Measurements from ENCODE around the gene WDR26. TPM values are rescaled to one million over a fixed set of nuclear protein-coding genes. Genes with fewer than 3 reads are reported as not detected.

The WDR26 gene
- total RNA-seq, 1 donor = 57.7 TPM

GRCh38 chr1:224459966-224460365 is 25.4 kb upstream of the WDR26 start:
- no peak overlapping the region for H3K4me3 ChIP-seq (ENCODE audit: low read depth, low read length)
- TF ChIP-seq CTCF (IDR thresholded peaks at IDR 0.05; ENCODE audit: insufficient read depth, low read length) = no peak
- DNase-seq (ENCODE audit: low read depth) = no peak

DNA sequence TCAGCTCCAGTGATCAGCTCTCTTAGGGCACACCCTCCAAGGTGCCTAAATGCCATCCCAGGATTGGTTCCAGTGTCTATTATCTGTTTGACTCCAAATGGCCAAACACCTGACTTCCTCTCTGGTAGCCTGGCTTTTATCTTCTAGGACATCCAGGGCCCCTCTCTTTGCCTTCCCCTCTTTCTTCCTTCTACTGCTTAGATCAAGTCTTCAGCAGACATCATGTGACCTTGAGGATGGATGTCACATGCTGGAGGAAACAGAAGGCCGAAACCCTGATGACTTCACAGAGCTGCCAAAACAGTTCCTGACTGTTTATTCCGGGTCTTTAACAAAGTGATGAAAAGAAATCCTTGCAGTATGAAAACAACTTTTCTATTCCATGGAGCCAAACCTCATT is 24.4 kb upstream of the WDR26 start:
- DNase-seq (ENCODE audit: low read depth) = no peak
- TF ChIP-seq CTCF (IDR thresholded peaks at IDR 0.05; ENCODE audit: insufficient read depth, low read length) = no peak
- no peak overlapping the region for H3K4me3 ChIP-seq (ENCODE audit: low read depth, low read length)

GRCh38 chr1:224458296-224458695 is 23.7 kb upstream of the WDR26 start:
- H3K4me3 ChIP-seq (ENCODE audit: low read depth, low read length) = no peak overlapping the region
- no peak for DNase-seq (ENCODE audit: low read depth)
- TF ChIP-seq CTCF (IDR thresholded peaks at IDR 0.05; ENCODE audit: insufficient read depth, low read length) = no peak

GRCh38 chr1:224457782-224458144 is 23.2 kb upstream of the WDR26 start:
- no peak overlapping the region for H3K4me3 ChIP-seq (ENCODE audit: low read depth, low read length)
- DNase-seq (ENCODE audit: low read depth) = no peak
- no peak for TF ChIP-seq CTCF (IDR thresholded peaks at IDR 0.05; ENCODE audit: insufficient read depth, low read length)

DNA sequence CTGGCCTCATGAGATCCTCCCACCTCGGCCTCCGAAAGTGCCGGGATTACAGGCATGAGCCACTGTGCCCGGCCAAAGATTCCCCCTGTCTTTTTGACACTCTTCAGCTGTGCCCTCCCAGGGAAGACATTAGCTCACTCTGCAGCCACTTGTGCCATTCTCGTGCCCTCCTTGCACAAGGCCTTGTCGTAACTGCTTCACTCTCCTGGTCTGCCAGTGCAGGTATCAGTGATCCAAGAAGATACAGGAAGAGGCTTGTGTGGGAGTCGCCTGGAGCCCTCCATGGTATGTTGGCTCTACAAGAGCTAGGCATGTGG is 22.0 kb upstream of the WDR26 start:
- DNase-seq (ENCODE audit: low read depth) = no peak
- TF ChIP-seq CTCF (IDR thresholded peaks at IDR 0.05; ENCODE audit: insufficient read depth, low read length) = no peak
- no peak overlapping the region for H3K4me3 ChIP-seq (ENCODE audit: low read depth, low read length)

- H3K4me3 ChIP-seq (ENCODE audit: low read depth, low read length) = no peak overlapping the region
- no peak for TF ChIP-seq CTCF (IDR thresholded peaks at IDR 0.05; ENCODE audit: insufficient read depth, low read length)
- no peak for DNase-seq (ENCODE audit: low read depth)
These were observed 19.9 kb upstream of the WDR26 start for GRCh38 chr1:224454402-224455055.
